ENCODE results near the gene TMBIM1. TPM values are rescaled to one million over a fixed set of nuclear protein-coding genes. Genes with fewer than 3 reads are reported as not detected.
"Not testable (repeated sequence)": the region's sequence is repeated elsewhere in the genome, so short reads cannot be mapped to it uniquely, and the experiment has no call there.

TMBIM1 gene
- total RNA-seq, 4 donors from 2014 or later, result 272 to 341 (median 287) TPM

GRCh38 chr2:218313356-218313755 is 21.1 kb upstream of the TMBIM1 start:
- H3K4me1 ChIP-seq, result peaks cover 3 to 4% of the 10 kb centered on the region in 2 donors
- TF ChIP-seq CTCF (IDR thresholded peaks at IDR 0.05), result no peak
- TF ChIP-seq POLR2A (IDR thresholded peaks at IDR 0.05), result no peak
- no peaks in the 10 kb centered on the region for H3K36me3 ChIP-seq
- intact Hi-C loops (cut with DNase I), result no loop called here
- no peaks in the 10 kb centered on the region for H3K27me3 ChIP-seq
- whole genome bisulfite sequencing, 2 donors, result 84 to 97% methylated on average over 1 of the region's 1 CpG
- H3K9me3 ChIP-seq, result no peaks in the 10 kb centered on the region
- H3K27ac ChIP-seq, result no peak overlapping the region
- H3K4me3 ChIP-seq (replicated peaks in 1 of 3), result no peak overlapping the region
- DNase-seq, result no peak

GRCh38 chr2:218312267-218312756 is 20.0 kb upstream of the TMBIM1 start:
- no peak for DNase-seq
- Histone ChIP-seq H3K4me1 (no peaks in the 10 kb centered on the region), H3K9me3 (no peaks in the 10 kb centered on the region), H3K36me3 (no peaks in the 10 kb centered on the region), H3K4me3 (replicated peaks in 1 of 3) (no peak overlapping the region), H3K27ac (no peak overlapping the region), H3K27me3 (no peaks in the 10 kb centered on the region)
- TF ChIP-seq CTCF (IDR thresholded peaks at IDR 0.05) (no peak), POLR2A (IDR thresholded peaks at IDR 0.05) (no peak)
- intact Hi-C loops (cut with DNase I), result no loop called here
- WGBS, 2 donors, result 73 to 74% methylated on average over 2 of the region's 2 CpGs

- H3K4me1 ChIP-seq; DNase-seq; H3K36me3 ChIP-seq; H3K9me3 ChIP-seq; H3K27ac ChIP-seq; H3K4me3 ChIP-seq (replicated peaks in 1 of 3); H3K27me3 ChIP-seq; intact Hi-C loops (cut with DNase I): not testable (repeated sequence)
- WGBS, 2 donors, result 85 to 89% methylated on average over 11 of the region's 11 CpGs
Observed at GRCh38 chr2:218311541-218312266, 19.4 kb upstream of the TMBIM1 start.

- intact Hi-C loops (cut with DNase I), result no loop called here
- Histone ChIP-seq H3K4me1 (no peaks in the 10 kb centered on the region), H3K9me3 (no peaks in the 10 kb centered on the region), H3K4me3 (replicated peaks in 1 of 3) (no peak overlapping the region), H3K27me3 (no peaks in the 10 kb centered on the region), H3K27ac (no peak overlapping the region), H3K36me3 (no peaks in the 10 kb centered on the region)
- WGBS, 2 donors, result 80 to 87% methylated on average over 11 of the region's 11 CpGs
- no peak for DNase-seq
- TF ChIP-seq POLR2A (IDR thresholded peaks at IDR 0.05) (no peak), CTCF (IDR thresholded peaks at IDR 0.05) (no peak)
Observed at GRCh38 chr2:218310853-218311540, 18.7 kb upstream of the TMBIM1 start.

- no peaks in the 10 kb centered on the region for H3K36me3 ChIP-seq
- no peak overlapping the region for H3K27ac ChIP-seq
- intact Hi-C loops (cut with DNase I), result no loop called here
- H3K4me1 ChIP-seq, result no peaks in the 10 kb centered on the region
- no peaks in the 10 kb centered on the region for H3K27me3 ChIP-seq
- 92 to 95% methylated on average over 6 of the region's 6 CpGs for WGBS, 2 donors
- TF ChIP-seq POLR2A (IDR thresholded peaks at IDR 0.05) (no peak), CTCF (IDR thresholded peaks at IDR 0.05) (no peak)
- no peaks in the 10 kb centered on the region for H3K9me3 ChIP-seq
- H3K4me3 ChIP-seq (replicated peaks in 1 of 3), result no peak overlapping the region
- DNase-seq, result no peak
Observed at GRCh38 chr2:218307415-218308090, 15.2 kb upstream of the TMBIM1 start.

Measured in thyroid gland (tissue), 4 donors.